NCI-H748 (cell line): ENCODE data around the gene OBSCN.

Experiments used
- DNase-seq: peaks from one replicate; lab custom pipeline; 2025; ENCODE audit not compliant: unreplicated experiment; lab: John Stamatoyannopoulos, UW

The OBSCN gene

GRCh38 chr1:228169345-228169744 is 38.5 kb upstream of the OBSCN start:
- no peak for DNase-seq

DNA sequence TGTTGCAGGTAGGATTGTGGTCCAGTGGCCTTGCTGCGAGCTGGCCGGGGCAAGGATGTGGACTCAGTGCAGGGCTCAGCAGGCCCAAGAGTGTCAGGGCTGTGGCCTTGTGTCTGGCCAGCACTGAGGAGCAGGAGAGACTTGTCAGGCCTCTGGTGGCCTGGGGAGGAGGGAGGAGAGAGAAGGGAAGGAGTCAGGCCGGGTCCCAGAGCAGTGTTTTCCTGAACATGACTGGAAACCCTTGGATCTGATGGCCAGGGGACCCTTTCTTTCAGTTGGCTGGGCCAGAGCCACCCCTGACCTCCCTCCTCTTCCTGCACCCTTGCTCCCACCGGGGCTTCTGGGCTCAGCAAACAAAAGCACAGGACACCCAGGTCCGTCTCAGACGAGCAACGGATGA is 37.2 kb upstream of the OBSCN start:
- no peak for DNase-seq

DNA sequence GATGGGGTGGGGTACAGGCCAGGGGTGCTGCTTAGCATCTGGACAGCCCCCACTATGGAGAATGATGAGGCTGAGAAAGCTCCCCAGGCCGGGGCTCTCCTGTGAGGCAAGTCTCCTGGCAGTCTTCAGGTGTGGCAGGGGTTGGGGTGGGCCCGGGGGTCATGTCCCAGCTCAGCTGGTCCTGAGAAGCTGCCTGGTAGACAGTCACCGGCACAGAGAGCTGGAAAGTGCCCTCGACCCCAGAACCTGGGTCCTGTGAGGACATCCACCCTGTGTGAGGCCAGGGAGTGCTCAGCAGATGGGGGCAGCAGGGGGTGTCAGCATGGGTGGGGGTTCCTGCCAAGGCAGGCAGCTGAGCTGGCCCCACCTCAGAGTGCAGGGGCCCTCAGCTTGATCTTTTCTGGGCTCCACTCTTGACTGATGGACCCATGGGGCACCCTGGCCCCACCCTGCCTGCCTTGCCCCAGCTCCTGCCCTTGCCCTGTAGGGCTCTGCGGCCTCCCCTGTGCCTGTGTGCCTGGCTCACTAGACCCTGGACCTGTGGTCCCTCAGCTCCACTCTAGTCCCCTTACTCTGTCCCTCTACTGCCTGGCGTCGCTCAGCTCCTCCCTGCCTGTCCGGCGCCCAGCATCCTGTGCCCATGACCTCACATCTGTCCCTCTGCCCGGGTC is 36.5 kb upstream of the OBSCN start:
- no peak for DNase-seq

DNA sequence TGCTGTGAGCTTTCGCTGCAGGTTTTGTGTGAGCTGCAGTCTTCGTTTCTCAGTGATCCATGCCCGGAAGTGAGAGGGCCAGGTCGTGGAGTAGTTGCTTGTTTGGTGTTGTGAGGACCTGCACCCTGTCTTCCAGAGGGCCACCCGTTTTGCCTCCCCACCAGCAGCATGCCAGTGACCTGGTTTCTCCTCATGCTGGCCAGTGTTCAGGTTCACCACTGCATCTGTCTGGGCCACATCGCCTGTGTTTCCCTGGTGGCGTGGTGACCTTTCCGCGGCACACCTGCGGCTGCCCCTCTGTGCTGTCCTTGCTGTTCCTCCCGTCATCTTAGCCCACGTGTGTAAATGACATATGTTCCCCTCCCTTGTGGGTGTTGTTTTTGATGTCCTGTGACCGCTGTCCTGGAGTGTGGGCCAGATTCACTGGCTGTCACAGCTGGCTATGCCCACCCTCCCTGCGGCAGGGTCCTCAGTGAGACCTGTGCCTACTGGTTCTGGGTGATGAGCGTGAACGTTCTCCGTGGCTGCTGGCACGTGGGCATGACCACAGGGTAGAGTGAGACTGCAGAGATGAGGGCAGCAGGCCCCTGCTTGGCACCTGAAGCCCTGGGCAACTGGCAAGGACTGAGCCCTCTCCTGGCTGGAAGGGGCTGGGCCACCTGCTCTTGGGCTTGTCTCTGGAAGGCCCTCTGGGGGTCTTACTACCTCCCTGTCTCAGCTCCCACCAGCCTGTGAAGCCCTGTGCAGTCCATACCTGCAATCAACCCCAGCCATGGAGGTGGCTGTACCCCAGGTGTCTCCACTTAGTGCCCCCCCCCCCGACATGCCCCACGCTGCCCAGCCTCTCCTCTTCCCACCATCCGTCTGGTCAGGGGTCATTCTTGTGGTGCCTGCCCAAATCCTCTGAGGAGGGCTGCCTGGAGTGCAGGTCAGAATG is 35.0 kb upstream of the OBSCN start:
- DNase-seq, result no peak

GRCh38 chr1:228173528-228174481 is 34.0 kb upstream of the OBSCN start:
- DNase-seq, result peak; percentile 29

- DNase-seq, result no peak
Observed at GRCh38 chr1:228174482-228175315, 33.1 kb upstream of the OBSCN start.

DNA sequence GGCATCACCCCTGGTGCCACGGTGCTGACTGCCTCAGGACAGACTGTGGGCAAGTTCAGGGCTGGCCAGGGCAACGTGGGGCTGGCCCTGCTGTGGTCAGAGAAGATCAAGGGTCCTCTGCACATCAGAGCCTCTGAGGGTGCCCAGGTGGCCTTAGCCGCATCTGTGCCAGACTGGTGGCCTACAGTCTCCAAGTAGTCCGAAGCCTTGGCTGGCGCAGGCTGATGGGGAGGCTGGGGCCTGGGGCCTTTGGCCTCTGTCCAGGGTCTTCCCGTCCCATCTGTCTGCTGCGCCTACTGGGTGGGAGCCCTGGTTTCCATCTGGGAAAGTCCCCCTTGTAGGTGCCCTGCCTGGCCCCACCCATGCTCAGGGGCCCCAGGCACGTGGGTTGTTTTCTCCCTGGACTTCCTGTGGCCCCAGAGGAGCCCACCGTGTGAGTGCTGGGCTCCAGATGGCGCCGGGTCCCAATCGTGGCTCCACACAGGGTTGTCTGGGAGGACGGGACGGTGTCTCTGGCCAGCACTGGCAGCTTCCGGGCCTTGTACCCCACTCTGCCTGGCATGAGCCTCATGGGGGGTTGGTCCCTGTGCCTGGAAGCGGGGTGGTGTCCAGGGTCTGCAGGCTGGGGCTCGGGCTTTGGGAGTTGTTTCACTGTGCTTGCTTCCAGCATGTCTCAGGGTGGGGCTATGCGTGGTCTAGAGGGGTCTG is 32.4 kb upstream of the OBSCN start:
- DNase-seq, result no peak

- no peak for DNase-seq
Observed at GRCh38 chr1:228176024-228176395, 31.8 kb upstream of the OBSCN start.

DNA sequence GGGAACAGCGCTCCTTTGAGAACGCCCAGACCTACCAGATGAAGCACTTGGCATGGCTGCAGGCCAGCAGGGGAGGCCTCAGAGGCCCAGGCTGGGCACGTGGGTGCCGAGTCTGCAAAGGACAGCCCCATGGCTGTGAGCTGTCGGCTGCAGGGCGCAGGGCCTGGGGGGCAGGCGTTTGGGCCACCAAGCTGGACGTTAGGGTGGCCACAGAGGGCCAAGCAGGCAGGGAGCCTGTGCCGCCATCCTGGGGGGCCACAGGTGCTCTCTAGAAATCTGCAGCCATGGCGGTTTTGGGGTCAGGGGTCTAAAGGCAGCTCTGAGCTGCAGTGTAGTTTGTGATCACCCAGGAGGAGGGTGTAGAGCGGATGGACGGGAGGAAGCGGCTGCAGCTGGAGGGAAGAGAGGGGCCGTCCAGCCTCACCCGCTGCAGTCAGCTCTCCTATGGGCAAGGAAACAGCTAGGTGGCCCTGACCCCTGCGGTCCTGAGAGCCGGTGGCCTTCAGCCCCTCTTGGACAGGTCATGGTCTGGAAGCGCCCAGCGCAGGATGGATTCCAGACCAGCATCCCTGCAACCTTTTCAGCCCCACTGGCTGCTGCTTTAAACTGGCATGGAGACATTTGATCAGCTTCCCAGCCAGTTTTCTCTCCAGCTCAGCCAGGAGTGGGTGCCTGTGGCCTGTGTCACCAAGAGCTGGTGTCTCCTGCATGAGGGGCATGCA is 31.2 kb upstream of the OBSCN start:
- DNase-seq, result no peak

DNA sequence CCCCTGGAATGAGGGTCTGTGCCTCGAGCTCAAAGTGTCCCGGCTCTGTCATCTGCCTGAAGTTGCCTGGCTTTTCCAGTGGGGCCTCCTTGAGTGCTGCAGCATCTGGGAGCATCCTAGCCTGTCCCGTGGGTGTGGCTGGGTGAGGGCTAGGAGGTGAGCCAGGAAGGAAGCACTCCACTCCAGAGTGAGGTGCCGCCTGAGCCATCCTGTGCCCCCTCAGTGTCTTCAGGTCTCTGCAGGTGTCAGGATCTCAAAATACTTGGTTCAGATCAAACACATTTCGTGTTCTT is 30.7 kb upstream of the OBSCN start:
- no peak for DNase-seq

DNA sequence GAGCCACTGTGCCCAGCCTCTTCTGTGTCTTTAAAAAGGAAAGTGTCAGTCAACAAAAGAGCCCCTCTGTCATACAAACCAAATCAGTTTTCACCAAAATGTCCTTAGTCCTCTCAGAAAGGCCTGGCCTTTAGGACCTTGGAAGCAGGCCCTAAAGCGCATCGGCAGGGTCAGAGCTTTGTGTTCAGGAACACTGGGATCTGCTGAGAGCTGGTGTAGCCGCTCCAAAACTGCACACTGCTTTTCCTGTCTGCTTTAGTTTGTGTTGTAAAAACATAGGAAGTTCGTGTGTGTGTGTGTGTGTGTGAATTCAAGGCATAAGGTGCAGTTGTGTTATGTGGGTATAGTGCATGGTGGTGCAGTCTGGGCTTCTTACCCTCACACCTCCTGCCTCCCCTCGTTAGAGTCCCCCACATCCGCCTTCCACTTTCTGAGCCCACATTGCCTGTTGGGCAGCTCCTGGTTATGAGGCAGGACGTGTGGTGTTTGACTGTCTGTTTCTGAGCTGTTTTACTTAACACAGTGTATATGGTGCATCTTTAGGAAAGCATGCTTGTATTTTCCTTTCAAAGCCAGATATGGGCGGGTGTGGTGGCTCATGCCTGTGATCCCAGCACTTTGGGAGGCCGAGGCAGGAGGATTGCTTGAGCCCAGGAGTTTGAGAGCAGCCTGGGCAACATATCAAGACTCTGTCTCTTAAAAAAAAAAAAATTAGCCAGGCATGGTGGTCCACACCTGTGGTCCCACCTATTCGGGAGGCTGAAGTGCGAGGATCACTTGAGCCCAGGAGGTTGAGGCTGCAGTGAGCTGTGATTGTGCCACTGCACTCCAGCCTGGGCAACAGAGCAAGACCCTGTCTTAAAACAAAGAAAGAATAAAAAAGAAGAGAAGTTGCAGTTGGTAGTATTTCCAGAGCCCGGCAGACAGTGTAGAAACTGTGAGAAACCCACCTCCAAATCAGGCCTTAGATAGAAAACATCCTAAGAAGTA is 29.8 kb upstream of the OBSCN start:
- no peak for DNase-seq

DNA sequence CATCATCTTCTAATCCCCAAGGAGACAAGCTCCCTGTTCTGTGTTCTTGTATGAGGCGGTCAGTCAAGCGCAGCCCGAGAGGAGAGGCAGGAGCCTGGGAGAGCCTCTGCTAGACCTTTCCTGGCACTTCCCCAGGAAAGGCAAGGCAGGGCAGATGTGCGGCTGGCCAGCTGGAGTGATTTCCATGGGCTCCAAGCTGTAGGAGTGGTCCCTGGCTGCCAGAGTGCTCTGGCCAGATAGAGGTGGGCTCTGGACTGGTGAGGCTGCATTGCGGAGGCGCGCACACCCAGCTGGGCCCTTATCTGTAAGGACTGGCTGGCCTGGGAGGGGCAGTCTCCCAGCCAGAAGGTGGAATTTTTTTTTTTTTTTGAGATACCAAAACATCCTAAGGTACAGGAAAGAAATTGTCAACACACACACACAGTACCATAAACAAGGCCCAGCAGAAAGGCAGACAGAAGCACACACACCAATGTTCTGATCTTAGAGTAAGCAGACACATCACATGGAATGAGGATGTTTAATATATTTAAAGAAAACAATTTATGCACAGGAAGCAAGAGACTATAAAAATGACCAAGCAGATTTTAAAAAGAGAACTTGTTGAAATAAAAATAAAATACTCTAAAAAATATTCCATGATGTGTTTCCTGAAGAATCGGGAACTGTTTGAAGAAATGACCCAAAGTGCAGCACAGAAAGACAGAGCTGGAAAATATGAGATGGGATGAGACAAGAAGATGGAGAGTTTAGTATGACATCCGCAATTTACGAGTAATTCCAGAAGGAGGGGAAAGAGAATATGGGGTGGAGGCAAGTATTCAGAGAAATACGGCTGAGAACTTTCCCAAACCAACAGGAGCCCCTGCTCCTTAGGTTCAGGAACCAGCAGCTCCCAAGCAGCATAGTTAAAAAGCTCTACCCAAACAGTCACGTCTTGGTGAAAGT is 28.8 kb upstream of the OBSCN start:
- DNase-seq, result no peak

GRCh38 chr1:228180271-228180958 is 27.4 kb upstream of the OBSCN start:
- DNase-seq, result no peak

GRCh38 chr1:228180959-228181644 is 26.7 kb upstream of the OBSCN start:
- no peak for DNase-seq

- DNase-seq, result no peak
Observed at GRCh38 chr1:228181645-228182034, 26.2 kb upstream of the OBSCN start.
